GM21786 (cell line): ENCODE measurements around the gene LIME1.

Source experiments
- ATAC-seq: cut with Tn5 transposase; IDR thresholded peaks from one replicate; pipeline ENCODE4 v1.9.1; 2021; ENCODE audit not compliant: unreplicated experiment

LIME1 gene

DNA sequence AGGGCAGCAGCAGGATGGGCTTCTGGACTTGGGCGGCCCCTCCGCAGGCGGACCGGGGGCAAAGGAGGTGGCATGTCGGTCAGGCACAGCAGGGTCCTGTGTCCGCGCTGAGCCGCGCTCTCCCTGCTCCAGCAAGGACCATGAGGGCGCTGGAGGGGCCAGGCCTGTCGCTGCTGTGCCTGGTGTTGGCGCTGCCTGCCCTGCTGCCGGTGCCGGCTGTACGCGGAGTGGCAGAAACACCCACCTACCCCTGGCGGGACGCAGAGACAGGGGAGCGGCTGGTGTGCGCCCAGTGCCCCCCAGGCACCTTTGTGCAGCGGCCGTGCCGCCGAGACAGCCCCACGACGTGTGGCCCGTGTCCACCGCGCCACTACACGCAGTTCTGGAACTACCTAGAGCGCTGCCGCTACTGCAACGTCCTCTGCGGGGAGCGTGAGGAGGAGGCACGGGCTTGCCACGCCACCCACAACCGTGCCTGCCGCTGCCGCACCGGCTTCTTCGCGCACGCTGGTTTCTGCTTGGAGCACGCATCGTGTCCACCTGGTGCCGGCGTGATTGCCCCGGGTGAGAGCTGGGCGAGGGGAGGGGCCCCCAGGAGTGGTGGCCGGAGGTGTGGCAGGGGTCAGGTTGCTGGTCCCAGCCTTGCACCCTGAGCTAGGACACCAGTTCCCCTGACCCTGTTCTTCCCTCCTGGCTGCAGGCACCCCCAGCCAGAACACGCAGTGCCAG, 39.7 kb upstream of the LIME1 start, which contains the start of gene TNFRSF6B:
Gene TNFRSF6B, plus strand, starts transcription at position 25 of the 729 bp plus-strand sequence. Its CDS starts 116 bp downstream, at position 141.
- no peak for ATAC-seq

DNA sequence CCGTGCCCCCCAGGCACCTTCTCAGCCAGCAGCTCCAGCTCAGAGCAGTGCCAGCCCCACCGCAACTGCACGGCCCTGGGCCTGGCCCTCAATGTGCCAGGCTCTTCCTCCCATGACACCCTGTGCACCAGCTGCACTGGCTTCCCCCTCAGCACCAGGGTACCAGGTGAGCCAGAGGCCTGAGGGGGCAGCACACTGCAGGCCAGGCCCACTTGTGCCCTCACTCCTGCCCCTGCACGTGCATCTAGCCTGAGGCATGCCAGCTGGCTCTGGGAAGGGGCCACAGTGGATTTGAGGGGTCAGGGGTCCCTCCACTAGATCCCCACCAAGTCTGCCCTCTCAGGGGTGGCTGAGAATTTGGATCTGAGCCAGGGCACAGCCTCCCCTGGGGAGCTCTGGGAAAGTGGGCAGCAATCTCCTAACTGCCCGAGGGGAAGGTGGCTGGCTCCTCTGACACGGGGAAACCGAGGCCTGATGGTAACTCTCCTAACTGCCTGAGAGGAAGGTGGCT, 39.1 kb upstream of the LIME1 start:
- no peak for ATAC-seq

DNA sequence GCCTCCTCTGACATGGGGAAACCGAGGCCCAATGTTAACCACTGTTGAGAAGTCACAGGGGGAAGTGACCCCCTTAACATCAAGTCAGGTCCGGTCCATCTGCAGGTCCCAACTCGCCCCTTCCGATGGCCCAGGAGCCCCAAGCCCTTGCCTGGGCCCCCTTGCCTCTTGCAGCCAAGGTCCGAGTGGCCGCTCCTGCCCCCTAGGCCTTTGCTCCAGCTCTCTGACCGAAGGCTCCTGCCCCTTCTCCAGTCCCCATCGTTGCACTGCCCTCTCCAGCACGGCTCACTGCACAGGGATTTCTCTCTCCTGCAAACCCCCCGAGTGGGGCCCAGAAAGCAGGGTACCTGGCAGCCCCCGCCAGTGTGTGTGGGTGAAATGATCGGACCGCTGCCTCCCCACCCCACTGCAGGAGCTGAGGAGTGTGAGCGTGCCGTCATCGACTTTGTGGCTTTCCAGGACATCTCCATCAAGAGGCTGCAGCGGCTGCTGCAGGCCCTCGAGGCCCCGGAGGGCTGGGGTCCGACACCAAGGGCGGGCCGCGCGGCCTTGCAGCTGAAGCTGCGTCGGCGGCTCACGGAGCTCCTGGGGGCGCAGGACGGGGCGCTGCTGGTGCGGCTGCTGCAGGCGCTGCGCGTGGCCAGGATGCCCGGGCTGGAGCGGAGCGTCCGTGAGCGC, 38.5 kb upstream of the LIME1 start:
- ATAC-seq = no peak

DNA sequence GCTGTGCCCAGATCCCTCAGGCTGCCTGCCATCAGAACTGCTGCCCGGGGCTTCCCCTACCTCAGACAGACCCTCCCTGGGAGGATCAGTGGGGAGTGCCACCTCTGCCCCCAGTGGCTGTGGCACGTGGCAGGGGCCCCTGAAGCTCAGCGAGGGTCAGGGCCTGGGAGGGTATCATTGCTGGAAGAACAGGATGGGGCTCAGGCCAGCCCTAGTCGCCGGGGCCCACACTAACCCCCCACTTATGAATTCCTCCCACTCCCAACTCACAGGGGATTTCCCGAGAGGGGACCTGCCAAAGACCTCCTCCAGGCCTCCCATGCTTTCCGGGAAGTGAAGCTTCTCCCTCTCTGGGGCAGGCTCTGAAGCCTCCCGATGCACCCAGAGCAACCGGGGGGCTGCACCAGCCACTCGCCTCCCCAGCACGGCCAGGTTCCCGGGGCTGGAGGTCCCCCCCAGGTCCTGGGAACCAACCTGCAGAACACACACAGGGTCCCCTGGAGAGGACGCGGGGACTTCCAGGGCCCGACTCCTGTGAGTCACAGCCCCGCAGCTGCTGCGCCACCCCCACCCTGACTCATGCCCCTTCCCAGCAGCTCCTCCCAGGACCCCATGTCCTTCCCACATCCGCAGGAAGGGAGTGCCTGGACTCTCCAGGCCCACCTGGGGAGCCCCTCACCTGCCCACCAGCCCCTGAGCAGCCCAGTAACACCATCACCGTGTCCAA, 37.6 kb upstream of the LIME1 start:
- no peak for ATAC-seq

DNA sequence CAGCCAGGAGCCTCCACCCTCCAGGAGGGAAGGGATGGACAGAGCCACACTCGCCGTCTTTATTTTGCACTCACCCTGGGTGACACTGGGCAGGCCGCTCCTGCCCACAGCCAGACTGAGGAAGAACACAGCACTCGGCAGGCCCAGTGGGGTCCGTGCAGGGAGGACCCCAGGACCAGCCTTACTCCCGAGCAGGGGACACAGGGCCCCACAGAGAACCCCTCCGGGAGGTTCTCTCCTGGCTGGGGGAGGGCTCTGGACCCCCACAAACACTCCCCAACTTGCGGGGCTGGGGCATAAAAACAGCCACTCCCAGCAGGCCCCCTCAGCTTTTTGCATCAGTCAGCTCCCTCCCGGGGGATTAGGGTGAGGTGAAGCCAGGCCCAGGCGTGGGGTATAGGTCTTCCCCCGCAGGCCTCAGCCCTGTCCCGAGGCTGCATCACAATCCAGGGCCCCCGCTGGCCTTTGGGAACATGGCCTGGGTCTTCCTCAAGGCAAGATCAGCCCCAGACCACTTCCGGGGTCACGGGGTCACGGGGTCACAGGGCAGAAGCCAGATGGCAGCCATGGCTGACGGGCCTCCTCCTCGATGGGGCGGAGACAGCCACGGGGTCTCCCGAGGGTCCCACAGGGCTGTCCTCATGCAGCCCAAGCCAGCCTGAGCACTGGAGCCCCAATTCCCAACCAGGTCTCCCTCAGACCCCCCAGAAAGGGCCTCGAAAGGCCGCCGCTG, 36.8 kb upstream of the LIME1 start:
- no peak for ATAC-seq

DNA sequence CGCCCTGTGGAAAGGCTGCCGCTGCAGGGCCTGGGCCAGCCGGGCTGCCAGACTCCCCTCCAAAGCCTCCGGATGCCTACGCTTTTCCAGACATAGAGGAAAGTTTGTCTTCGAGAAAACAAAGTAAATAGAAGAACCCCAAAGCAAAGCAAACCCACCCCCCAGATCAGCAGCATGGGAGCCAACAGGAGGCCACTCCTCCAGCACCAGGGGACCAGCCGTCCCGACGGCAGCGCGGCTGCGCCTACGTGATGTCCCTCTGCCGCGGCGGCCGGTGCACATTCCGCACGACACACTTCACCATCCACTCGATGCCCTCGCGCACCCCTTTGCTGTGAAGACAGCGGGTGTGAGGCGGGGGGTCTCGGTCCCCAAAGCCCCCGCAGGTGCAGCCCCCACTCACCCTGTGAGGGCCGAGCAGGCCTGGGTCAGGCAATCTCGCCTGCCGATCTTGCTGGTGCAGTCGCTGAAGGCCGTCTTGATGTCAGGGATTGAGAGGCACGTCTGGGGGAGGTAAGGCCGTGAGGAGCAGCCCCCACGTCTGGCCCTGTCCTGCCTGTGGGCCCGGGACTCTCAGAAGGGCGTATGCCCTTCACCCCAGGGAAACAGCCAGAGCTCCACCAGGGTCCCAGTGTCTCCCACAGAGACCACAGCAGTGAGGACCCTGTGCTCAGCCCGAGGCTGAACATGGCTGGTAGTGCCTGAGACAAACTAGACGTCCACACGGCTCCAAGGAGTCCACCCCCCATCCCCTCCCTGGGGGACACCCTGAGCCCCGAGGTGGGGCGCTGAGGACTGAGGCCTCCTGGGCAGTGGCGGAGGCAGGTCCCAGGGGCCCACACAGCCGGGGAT, 36.0 kb upstream of the LIME1 start:
- no peak for ATAC-seq

DNA sequence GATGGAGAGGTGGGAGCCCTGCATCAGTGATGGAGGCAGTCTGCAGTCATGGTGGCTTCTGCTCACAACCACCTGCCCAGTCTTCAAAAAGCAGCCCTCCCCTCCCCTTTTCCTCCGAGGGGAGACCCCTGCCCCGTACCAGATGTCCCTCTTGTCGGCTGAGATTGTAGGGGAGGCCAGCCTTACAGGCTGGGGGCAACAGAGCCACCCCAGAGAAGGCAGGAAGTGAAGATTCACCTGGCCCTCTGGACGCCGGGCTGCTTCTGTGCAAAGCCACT, 35.5 kb upstream of the LIME1 start:
- no peak for ATAC-seq

DNA sequence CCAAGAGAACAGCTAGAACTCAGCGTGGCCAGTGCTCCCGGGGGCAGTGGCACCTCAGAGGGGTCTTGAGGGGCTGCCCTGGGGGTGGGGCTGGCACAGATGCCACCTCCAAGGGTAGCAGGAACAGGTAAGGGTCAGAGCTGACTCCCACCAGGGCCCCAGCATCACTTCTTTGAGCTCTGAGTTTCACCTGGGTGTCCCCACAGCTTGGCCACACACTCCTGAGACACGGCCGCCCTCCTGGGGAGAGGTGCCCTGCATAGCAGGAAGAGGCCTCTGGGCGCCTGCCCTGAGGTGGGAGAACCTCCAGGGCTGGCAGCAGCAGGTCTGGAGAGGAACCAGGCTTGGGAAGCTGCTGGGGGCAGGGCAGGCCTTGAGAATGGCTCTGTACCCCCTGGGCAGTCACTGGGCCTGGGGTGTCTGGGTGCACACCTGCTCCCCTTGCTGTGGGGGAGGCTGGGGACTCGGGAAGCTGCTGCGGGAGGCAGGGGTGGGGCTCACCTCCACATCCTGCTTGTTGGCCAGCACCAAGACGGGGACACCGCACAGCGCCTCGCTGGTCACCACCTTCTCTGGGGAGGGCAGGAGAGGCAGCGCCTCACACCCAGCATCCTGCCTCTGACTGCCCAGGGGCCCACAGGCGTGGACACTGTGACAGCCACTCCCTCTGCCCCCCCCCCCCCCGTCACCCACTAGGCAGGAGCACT, 35.0 kb upstream of the LIME1 start:
- ATAC-seq = no peak

DNA sequence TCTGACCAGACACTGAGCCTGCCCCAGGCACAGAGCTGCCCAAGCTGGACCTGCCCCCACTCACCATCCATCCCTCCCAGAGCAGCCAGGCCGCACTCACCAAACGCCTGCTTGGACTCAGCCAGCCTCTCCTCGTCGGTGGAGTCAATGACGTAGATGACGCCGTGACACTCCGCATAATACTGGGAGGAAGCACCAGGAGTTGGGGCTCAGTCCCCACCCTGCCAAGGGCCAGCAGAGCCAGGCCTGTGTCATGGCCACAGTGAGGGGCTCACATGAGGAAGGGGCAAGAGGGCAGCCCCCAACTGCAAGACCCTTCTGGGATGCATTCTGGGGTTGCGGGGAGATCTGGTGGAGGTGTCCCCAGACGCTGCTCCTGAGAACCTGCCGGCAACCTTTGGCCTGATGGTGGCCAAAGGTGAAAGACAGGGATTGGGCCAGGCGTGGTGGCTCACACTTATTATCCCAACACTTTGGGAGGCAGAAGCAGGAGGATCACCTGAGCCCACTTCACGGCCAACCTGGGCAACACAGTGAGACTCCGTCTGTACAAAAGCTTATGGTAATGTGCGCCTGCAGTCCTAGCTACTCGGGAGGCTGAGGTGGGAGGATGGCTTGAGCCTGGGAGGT, 34.3 kb upstream of the LIME1 start:
- no peak for ATAC-seq

DNA sequence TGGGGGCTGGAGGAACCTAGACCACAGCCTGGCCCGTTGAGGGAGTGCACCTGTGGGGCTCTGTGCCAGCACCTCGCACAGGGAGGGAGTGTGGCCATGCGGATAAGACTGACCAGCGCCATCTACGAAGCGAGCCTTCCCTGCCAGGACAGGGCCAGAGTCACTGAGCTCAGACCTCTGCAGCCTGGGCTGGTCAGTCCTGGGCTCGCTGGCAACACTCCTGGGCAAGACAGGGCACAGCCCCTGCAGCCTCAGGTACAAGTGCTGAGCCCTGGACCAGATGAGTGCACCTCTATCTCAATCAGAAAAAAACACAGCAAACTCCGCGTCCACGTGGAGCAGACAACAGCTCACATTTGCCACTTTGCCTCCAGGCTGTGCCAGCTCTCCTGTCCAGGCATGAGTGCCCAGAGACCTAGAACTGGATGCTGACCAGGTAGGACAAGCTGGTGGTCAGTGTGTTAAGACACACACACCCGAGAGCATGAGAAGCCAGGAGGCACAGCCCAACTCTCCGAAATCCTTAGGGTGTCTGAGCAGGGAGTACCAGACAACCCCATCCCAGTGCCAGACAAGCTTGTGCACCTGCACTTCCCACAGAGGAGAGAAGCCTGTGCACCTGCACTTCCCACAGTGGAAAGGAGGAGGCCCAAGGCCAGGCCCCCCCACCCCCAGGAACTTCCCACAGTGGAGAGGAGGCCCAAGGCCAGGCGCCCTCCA, 33.6 kb upstream of the LIME1 start:
- no peak for ATAC-seq

DNA sequence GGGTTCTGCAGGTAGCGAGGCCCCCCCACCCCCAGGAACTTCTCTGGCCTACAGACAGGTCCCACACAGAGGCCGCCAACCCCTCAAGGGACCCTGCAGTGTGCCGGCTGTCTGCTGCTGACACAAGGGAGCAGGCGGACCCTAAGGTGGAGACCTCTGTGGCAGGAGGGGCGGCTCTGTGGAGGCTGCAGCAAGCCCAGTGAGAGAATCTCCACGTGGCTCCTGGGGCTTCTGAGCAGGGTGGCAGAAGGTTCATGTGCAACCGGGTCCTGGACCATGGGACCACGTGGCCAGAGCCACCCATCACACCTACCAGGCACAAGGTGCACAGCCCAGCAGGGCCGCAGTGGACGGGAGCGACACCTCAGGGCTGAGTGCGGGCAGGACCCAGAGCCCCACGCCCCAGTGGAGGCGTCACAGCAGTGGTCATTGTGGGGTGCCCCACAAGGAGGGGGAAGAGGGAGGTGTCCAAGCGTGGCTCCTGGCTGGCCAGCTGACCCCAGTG, 32.9 kb upstream of the LIME1 start:
- no peak for ATAC-seq

DNA sequence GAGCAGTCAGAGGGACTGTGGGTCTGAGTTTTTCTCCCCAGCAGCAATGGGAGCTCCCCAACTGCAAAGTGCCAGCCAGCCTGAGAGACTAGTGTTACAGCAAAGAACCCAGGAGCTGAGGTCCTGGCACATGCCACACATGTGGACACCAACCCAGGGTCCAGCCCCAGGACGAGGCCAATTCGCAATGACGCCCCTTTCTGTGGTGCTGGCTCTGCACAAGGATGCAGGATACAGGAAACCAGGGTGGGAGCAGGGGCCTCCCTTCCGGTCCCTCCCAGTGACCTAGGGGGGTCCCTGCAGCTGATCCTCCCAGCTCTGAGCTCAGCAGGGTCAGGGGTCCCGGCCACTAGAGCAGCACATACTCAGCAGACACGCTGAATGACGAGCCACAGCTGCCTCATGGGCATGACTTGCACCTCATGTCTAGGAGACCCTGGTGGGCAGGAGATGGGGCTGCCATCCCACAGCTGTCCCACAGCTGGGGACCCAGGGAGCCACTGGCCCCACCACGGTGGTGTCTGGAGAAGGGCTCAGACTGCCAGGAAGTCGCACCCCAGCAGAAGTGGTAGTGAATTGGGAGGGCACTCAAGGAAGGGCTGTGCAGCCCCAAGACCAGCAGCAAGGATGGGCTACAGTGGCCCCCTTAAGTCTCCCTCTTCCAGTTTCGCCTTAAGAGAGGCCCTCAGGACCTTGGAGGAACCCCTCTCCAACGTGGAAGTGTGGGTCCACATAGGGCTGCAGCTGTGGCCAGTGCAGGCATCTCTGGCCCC, 32.3 kb upstream of the LIME1 start:
- ATAC-seq = no peak

DNA sequence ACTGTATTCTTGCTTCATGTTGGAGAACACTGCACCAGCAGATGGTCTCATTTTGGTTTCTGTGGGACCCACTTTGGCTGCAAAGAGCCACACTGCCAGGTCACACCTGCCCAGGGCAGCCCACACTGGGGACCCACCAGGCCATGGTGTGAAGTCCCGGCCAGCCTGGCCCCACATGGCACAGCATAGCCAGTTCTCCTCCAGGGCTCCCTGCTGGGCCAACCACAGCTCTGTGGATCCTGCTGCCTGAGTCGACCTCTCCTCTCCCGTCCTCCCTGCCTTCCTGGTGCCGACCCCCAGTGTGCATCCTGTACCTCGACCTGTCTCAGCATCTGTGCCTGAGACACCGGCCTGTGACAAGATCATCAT, 31.7 kb upstream of the LIME1 start:
- ATAC-seq = no peak

DNA sequence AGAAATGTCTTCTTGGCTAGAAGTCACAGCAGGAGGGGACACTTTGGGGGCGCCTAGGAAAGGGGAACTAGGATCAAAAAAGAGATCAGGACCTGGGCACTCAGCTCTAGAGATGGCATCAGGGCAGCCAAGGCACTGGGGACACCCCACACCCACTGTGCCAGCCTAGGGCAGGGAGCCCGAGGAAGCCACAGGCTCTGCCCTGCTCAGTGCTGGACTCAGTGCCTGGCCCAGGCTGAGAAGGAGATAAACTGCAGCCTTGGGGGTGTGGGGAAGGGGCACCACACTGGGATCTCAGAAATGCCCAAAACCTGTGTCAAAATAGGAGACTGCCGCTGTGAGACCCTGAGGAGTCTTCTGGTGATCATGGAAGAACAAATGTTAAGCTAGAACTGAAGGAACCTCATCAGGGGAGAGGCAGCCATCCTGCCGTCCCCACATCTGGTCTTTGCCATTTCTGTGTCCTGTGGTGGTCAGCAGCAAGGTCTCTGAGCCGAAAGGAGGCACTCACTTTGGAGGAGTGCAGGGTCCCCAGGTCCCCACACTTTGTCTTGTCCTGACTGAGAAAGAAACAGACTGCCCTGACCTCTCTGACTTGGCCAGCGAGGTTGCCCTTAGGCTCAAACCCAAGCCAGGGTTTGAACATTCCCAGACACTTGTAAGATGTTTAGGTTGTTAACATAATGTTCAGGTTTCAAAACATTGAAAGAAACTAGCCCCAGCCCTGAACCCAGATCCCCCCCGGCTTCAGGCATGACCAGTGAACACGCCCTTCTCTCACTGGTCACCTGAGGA, 31.0 kb upstream of the LIME1 start:
- no peak for ATAC-seq

DNA sequence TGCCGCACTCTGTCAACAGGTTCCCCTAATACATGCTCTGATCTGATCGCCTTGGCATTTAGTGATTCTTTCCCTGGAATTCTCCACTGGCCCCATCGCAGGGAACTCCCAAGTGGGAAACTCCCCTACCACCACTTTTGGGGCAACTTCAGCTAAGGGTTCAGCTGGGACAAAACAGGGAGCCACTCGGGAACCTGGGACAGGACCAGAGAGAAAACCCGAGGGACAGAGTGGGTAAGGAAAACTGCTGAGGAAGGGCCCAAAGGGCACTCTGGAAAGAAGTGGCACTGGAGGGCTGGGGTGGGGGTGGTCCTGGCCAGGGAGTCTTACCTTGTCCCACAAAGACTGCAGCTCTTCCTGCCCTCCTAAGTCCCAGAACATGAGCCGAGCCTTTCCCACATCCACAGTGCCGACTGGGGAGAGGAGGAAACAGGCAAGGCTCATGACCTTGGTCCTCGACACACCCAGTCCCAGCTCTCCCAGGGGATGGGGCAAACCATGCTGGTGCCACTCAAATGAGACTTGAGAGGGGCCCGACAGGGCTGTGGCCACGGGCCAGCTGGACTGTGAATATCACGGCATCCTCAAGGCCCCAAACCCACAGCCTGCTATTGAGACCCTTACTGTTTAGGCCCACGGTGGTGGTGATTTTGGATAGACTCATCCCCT, 30.3 kb upstream of the LIME1 start:
- ATAC-seq = no peak

DNA sequence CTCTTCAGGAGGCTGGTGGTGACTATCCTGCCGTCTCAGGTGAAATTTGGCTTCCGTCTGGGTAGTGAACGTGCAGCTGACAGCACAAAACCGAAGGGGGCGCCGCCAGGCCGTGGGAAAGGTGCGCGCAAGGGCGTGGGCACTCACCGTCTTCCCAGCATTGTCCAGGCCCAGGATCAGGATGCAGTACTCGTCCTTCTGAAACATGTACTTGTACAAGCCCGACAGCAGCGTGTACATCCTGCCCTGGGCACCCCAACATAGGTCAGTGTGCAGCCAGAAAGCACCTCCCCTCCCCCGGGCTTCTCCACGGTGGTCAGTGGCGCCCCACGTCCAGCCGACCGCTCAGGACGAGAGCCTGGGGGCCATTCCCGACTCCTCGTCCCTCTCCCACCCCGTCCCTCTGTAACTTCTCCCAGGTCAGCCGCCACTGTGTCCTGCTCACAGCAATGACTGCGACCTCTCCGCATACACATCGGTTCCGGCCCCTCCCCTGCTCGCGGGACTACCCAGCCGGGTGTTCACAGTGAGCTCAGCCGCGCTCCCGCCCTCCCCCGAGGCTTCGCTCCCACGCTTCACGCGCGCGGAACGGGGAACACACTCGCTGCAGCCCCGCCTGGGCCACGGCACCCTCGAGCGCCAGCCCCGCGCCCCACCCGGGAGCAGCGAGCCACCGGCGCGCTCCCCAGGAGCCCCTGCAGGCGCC, 29.5 kb upstream of the LIME1 start:
- ATAC-seq = peak; percentile 8
